ENCODE results near the gene VTI1A.

The VTI1A gene

DNA sequence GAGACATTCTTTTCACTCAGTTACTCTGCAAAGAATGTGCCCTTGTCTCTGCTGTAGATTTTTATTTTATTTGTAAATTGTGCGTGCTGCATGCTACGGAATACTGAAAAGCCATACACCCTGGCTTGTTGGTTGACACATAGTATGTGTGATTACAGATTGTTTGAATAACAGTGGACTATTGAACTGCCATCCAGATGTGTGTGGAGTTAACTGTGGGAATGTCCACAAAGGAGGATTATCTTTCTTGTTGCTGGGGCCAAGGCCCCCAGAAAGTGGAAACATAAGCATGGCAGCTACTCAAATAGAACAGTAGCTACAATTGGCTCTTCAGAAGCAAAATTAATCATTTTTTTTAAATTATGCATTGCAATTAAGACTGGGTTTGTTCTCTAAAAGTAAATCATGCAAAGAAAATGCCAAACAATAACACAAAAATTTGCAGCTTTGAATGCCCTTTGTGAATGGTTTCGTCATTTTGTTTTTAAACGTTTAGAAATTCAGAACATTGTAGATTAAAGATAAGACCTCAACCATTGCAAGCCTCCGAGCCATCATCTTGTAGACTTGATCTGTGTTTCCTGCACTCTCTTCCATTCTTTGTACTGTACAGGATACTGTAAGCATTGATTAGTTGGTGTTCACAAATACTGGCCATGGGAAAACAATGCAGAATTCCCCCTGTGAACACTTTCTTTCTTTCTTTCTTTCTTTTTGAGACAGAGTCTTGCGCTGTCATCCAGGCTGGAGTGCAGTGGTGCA lies 292.8 kb downstream of the VTI1A start:
- no peak overlapping the region for H3K27ac Mint-ChIP-seq (ENCODE audit: low read depth)
- no peak for DNase-seq (ENCODE audit: low spot score in 2 of 2)
- H3K4me3 Mint-ChIP-seq, result no peak overlapping the region
- H3K4me1 Mint-ChIP-seq, result no peaks in the 10 kb centered on the region
- peaks cover 10% of the 10 kb centered on the region for H3K36me3 Mint-ChIP-seq (ENCODE audit: insufficient read depth)
- ATAC-seq (replicated peaks; ENCODE audit: extremely low read depth, poor library complexity, severe bottlenecking), result no peak
- H3K27me3 Mint-ChIP-seq, result no peaks in the 10 kb centered on the region
- H3K9me3 Mint-ChIP-seq, result no peaks in the 10 kb centered on the region

DNA sequence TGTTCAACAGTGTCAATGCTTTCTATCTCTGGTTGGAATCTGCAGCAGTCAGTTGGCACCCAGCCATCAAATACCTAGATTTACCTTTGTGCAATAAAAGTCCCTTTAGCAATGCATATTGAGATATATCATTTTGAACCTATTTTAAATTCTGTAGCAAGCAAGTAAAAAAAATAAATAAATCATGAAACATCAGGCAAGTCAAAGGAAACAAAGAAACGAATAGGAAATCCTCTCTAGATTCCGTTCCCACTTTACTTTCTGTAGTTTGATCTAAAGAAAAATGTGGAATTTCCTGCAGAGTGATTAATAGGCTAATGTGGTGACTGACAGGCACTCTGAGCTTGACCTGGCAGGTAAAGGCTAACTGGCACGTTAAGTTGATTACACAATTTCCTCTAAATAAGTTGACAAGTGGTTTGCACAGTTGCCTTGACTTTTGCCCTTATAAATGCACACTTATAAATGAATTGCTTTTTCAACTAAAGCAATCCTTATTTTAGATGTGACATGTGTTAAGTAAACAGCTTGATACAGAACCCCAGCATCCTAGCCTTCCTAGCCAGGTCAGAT lies 294.9 kb downstream of the VTI1A start:
- Mint-ChIP-seq H3K27ac (ENCODE audit: low read depth) (no peak overlapping the region), H3K4me1 (no peaks in the 10 kb centered on the region), H3K36me3 (ENCODE audit: insufficient read depth) (peaks cover 14% of the 10 kb centered on the region), H3K9me3 (no peaks in the 10 kb centered on the region), H3K27me3 (no peaks in the 10 kb centered on the region), H3K4me3 (no peak overlapping the region)
- DNase-seq (ENCODE audit: low spot score in 2 of 2) (no peak), ATAC-seq (replicated peaks; ENCODE audit: extremely low read depth, poor library complexity, severe bottlenecking) (no peak)

DNA sequence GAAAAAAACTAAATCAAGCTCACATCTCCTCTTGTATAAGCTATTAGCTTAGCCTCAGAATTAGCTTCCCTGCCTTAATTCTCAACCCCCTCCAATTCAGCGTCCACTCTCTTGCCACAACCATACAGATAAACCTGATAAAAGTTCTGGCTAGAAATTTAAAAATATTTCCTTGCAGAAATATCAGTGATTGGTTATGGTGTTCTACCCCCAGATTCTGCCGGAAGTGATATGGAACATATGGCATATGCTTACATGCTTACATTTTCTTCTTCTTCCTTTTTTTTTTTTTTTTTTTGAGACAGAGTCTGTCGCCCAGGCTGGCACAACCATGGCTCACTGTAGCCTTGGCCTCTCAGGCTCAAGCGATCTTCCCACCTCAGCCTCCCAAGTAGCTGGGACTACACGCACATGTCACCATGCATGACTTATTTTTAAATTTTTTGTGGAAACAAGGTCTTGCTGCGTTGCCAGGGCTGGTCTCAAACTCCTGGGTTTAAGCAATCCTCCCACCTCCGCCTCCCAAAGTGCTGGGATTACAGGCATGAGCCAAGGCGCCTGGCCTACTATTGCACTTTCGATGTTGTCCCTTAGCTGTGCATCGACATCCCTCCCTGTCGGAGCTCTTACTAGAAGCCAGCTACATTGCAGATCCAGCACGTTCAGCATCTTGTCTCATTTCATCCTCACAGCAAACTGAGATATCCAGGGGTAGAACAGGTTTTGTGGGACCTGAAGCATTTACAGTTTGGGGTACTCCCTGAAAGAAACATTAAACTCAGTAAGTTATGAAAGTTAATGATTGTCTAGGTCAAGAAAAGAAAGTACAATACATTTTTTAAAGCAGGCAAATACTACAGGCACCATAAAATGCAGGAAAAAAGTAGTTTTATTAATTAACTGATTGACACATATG lies 297.4 kb downstream of the VTI1A start:
- H3K9me3 Mint-ChIP-seq, result no peaks in the 10 kb centered on the region
- H3K4me1 Mint-ChIP-seq, result no peaks in the 10 kb centered on the region
- no peaks in the 10 kb centered on the region for H3K27me3 Mint-ChIP-seq
- ATAC-seq (replicated peaks; ENCODE audit: extremely low read depth, poor library complexity, severe bottlenecking) (no peak), DNase-seq (ENCODE audit: low spot score in 2 of 2) (no peak)
- no peak overlapping the region for H3K4me3 Mint-ChIP-seq
- peaks cover 11% of the 10 kb centered on the region for H3K36me3 Mint-ChIP-seq (ENCODE audit: insufficient read depth)
- no peak overlapping the region for H3K27ac Mint-ChIP-seq (ENCODE audit: low read depth)

DNA sequence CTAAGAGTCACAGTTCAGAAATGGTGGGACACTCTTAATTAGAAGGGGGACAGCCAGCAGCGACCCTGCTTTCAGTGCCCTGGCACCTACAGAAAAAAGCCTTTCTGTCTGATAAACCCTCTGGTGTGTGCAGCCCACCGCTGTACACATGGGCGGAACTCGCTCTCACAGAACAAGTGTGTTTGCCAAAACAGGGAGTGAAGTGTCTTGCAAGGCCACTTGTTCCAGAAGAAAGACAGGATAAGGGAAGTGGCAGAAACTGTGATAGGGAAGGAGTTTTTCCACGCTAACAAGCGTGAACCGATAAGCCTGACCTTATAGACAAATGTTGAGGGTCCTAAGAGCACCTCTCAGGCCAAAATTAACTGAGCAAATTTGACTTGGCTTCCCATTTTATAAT lies 299.3 kb downstream of the VTI1A start:
- H3K4me1 Mint-ChIP-seq, result no peaks in the 10 kb centered on the region
- H3K27me3 Mint-ChIP-seq, result no peaks in the 10 kb centered on the region
- no peak for DNase-seq (ENCODE audit: low spot score in 2 of 2)
- H3K27ac Mint-ChIP-seq (ENCODE audit: low read depth), result no peak overlapping the region
- no peak for ATAC-seq (replicated peaks; ENCODE audit: extremely low read depth, poor library complexity, severe bottlenecking)
- peaks cover 13% of the 10 kb centered on the region for H3K36me3 Mint-ChIP-seq (ENCODE audit: insufficient read depth)
- H3K9me3 Mint-ChIP-seq, result no peaks in the 10 kb centered on the region
- no peak overlapping the region for H3K4me3 Mint-ChIP-seq

DNA sequence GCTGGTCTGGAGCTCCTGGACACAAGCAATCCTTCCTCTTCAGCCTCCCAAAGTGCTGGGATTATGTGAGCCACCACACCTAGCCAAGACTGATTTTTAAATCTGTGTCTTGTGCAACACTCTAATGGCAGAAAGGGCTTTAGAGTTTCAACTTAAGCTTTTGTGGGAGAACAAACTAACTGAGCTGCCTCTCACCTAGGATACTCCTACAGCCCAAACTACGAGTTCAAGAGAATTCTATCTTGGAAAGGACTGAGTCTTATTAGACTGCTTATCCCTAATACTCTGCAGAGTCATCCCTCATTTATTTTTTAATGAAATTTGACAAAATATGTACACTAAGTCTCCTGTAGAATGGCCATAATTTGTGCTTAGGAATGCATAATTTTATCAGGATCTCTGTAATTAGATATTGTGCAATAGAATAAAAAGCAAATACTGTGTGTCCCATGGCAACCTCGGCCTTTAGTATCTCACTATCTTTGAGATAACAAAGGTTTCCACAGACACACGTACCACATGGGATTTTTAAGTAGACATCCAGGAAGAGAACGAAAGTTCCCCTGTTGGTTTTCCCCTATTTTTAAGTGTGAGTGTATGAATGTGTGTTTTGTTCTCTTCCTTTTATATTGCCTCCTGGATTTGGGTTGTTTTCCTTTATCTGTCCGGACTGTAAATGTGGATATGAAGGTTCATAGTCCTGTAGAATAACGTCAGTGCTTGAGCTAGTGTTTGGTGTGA lies 303.6 kb downstream of the VTI1A start:
- no peak for DNase-seq (ENCODE audit: low spot score in 2 of 2)
- ATAC-seq (replicated peaks; ENCODE audit: extremely low read depth, poor library complexity, severe bottlenecking), result no peak
- Mint-ChIP-seq H3K4me1 (no peaks in the 10 kb centered on the region), H3K27me3 (no peaks in the 10 kb centered on the region), H3K4me3 (no peak overlapping the region), H3K9me3 (no peaks in the 10 kb centered on the region), H3K27ac (ENCODE audit: low read depth) (no peak overlapping the region), H3K36me3 (ENCODE audit: insufficient read depth) (peaks cover 8% of the 10 kb centered on the region)

DNA sequence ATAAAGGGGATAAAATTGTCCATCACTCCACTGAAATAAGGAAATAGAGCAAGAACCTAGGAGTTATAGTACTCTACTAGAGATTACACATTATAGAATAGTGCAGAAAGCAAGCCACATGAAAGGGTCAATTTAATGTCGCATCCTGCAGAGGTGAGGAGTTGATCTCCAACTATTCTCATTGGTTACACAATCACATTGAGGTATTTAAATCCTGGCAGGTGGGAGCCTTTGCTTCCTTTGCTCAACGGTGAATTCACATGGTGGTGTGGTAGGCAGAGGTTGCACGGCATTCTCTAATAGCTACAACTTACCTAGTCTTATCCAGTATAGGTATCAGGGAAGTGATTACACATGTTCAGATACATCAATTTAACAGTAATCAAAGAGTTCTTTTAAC lies 304.6 kb downstream of the VTI1A start:
- H3K4me3 Mint-ChIP-seq, result no peak overlapping the region
- peaks cover 7% of the 10 kb centered on the region for H3K36me3 Mint-ChIP-seq (ENCODE audit: insufficient read depth)
- no peaks in the 10 kb centered on the region for H3K9me3 Mint-ChIP-seq
- no peaks in the 10 kb centered on the region for H3K4me1 Mint-ChIP-seq
- no peak for ATAC-seq (replicated peaks; ENCODE audit: extremely low read depth, poor library complexity, severe bottlenecking)
- H3K27me3 Mint-ChIP-seq, result no peaks in the 10 kb centered on the region
- no peak for DNase-seq (ENCODE audit: low spot score in 2 of 2)
- H3K27ac Mint-ChIP-seq (ENCODE audit: low read depth), result no peak overlapping the region

DNA sequence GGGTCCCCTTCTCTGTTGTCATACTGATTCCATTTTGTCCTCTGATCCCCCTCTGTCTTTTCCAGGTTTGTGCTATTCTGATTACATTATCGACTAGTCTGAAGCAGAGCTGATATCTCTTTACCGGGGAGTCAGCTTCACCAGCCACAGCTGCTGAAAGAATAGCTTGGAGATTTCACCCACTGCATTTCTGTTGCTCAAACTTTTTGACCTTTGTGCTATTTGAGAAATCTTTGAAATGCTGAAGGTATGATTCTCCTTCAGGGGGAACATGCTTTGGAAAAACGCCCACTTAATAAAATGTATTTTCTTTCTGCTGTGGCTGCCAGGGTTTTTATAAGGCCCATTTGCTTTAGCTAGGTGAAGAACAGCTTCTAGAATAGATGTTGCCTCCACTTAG lies 305.3 kb downstream of the VTI1A start:
- H3K36me3 Mint-ChIP-seq (ENCODE audit: insufficient read depth), result peaks cover 7% of the 10 kb centered on the region
- no peak for ATAC-seq (replicated peaks; ENCODE audit: extremely low read depth, poor library complexity, severe bottlenecking)
- H3K27ac Mint-ChIP-seq (ENCODE audit: low read depth), result no peak overlapping the region
- no peaks in the 10 kb centered on the region for H3K4me1 Mint-ChIP-seq
- no peaks in the 10 kb centered on the region for H3K9me3 Mint-ChIP-seq
- H3K27me3 Mint-ChIP-seq, result no peaks in the 10 kb centered on the region
- H3K4me3 Mint-ChIP-seq, result no peak overlapping the region
- DNase-seq (ENCODE audit: low spot score in 2 of 2), result no peak

DNA sequence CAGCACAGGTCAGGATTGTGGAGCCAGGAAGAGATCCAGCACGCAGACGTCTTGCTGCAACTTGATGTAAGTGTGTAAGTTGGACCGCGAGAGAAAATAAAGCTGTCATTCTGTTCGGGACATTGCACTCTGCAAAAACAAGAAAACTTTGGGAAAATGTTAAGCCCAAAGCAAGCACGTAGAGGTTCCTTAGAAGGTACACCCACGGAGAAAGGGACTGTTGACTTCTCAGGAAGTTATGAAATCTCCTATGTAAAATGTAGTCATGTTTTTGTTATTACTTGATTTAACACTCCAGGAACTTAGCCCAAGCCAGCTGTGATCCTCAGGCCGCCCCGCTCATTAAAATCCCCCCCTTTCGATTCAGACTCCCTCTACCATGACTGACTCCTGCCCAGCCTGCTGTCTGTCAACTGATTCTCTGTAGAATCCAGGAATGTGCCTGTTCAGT lies 307.0 kb downstream of the VTI1A start:
- no peaks in the 10 kb centered on the region for H3K9me3 Mint-ChIP-seq
- H3K36me3 Mint-ChIP-seq (ENCODE audit: insufficient read depth), result peaks cover 6% of the 10 kb centered on the region
- H3K4me1 Mint-ChIP-seq, result no peaks in the 10 kb centered on the region
- no peak for ATAC-seq (replicated peaks; ENCODE audit: extremely low read depth, poor library complexity, severe bottlenecking)
- no peak for DNase-seq (ENCODE audit: low spot score in 2 of 2)
- no peak overlapping the region for H3K4me3 Mint-ChIP-seq
- H3K27me3 Mint-ChIP-seq, result no peaks in the 10 kb centered on the region
- H3K27ac Mint-ChIP-seq (ENCODE audit: low read depth), result no peak overlapping the region

DNA sequence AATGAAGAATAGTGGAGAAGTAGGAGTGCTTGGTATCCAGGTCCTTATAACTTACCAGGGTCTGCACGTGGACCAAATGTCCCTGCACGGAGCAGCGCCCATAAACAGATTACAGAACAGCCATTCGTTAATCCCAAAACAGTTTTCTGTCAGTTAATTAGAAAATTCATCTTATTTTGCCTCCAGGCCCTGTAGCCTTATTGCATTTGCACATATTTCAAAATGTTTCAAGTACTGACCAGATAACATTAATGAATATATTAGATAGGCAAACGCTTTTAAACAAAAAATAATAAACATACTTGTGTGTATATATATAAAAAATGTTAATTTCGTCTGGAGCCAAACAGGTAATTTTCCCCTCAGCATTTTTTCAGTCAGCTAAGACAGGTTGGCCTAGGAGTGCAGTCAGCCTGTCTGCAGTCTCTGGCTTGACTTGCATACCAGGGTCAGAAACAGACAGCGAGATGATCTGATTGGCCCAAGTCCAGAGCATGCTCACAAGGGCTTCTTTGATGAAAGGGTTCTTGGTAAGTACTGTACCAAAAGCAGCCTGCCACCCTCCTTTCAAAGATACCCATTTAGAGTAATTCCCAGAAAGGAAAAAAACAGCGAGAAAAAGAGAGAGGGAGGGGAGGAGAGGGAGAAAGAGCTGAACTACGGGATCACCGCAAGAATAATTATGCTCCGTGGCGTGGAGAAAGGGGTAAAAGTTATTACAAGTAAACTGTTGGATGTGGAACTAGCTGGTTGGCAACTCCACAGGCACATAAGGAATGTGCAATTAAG lies 308.6 kb downstream of the VTI1A start:
- DNase-seq (ENCODE audit: low spot score in 2 of 2), result no peak
- H3K36me3 Mint-ChIP-seq (ENCODE audit: insufficient read depth), result peaks cover 6% of the 10 kb centered on the region
- no peaks in the 10 kb centered on the region for H3K27me3 Mint-ChIP-seq
- no peak overlapping the region for H3K4me3 Mint-ChIP-seq
- ATAC-seq (replicated peaks; ENCODE audit: extremely low read depth, poor library complexity, severe bottlenecking), result no peak
- H3K27ac Mint-ChIP-seq (ENCODE audit: low read depth), result no peak overlapping the region
- H3K4me1 Mint-ChIP-seq, result no peaks in the 10 kb centered on the region
- no peaks in the 10 kb centered on the region for H3K9me3 Mint-ChIP-seq

DNA sequence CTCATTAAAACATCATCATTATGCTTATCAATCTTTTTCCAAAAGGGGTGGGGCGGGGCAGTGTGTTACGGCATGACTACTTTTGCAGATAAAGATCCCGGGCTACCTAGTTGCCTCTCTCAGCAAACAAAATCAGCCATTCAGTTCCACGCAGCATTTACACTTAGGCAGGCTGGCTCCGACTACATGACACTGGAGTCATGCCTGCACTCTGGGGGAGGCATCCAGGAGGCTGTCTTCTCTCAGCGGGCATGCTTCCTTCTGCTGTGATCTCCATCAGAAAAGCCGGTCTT lies 309.2 kb downstream of the VTI1A start:
- H3K27ac Mint-ChIP-seq (ENCODE audit: low read depth), result no peak overlapping the region
- no peaks in the 10 kb centered on the region for H3K4me1 Mint-ChIP-seq
- DNase-seq (ENCODE audit: low spot score in 2 of 2), result no peak
- H3K4me3 Mint-ChIP-seq, result no peak overlapping the region
- ATAC-seq (replicated peaks; ENCODE audit: extremely low read depth, poor library complexity, severe bottlenecking), result no peak
- H3K27me3 Mint-ChIP-seq, result no peaks in the 10 kb centered on the region
- H3K36me3 Mint-ChIP-seq (ENCODE audit: insufficient read depth), result peaks cover 7% of the 10 kb centered on the region
- H3K9me3 Mint-ChIP-seq, result no peaks in the 10 kb centered on the region

DNA sequence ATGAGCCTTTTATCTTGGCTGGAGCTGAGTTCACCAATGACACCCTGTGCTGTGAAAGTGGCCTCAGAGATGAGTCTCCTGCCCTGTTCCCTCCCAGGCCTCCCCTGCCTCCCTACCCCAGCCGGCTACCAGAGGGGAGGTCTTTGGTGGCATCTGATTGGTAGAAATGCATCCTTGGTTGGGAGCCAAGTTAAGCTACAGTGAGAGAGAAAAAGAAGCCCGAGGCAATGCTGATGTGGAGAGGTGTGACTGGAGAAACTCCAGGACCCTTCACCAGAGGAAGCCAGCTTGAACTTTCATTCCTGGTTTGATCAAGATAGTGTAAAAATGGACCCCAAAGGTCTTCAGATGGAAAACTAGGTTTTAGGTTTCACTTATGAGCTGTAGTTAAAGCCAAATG lies 311.9 kb downstream of the VTI1A start:
- Mint-ChIP-seq H3K4me1 (no peaks in the 10 kb centered on the region), H3K4me3 (no peak overlapping the region), H3K36me3 (ENCODE audit: insufficient read depth) (peaks cover 7% of the 10 kb centered on the region), H3K27ac (ENCODE audit: low read depth) (no peak overlapping the region), H3K27me3 (no peaks in the 10 kb centered on the region), H3K9me3 (no peaks in the 10 kb centered on the region)
- DNase-seq (ENCODE audit: low spot score in 2 of 2) (no peak), ATAC-seq (replicated peaks; ENCODE audit: extremely low read depth, poor library complexity, severe bottlenecking) (no peak)

DNA sequence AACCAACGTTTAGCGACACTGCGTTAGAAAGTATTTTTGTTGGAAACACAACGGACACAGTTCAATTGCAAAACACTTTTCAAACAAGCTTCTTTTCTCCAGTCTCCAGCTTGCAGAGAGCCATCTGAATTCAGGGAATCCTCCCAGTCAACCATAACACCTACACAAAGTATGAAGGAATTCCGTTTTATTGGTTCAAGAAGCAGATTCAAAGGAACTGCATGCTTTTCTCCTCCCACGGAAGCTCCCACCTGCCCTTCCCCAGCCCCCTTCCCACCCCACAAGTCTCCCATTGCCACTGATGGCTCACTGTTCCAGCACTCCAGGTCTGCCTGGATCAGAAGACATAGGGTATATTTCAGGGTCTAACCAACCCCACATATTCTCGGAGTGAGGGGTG lies 312.5 kb downstream of the VTI1A start:
- Mint-ChIP-seq H3K36me3 (ENCODE audit: insufficient read depth) (peaks cover 4% of the 10 kb centered on the region), H3K27ac (ENCODE audit: low read depth) (no peak overlapping the region), H3K9me3 (no peaks in the 10 kb centered on the region), H3K4me3 (no peak overlapping the region), H3K4me1 (no peaks in the 10 kb centered on the region), H3K27me3 (no peaks in the 10 kb centered on the region)
- ATAC-seq (replicated peaks; ENCODE audit: extremely low read depth, poor library complexity, severe bottlenecking) (no peak), DNase-seq (ENCODE audit: low spot score in 2 of 2) (no peak)

Measured in central memory CD8-positive, alpha-beta T cell (primary cell).